Measurements from ENCODE around the gene TMEM120B. TPM values are rescaled to one million over a fixed set of nuclear protein-coding genes. Genes with fewer than 3 reads are reported as not detected.

TMEM120B gene
- total RNA-seq, 1 experiment from 2014 or later: 2.9 TPM

DNA sequence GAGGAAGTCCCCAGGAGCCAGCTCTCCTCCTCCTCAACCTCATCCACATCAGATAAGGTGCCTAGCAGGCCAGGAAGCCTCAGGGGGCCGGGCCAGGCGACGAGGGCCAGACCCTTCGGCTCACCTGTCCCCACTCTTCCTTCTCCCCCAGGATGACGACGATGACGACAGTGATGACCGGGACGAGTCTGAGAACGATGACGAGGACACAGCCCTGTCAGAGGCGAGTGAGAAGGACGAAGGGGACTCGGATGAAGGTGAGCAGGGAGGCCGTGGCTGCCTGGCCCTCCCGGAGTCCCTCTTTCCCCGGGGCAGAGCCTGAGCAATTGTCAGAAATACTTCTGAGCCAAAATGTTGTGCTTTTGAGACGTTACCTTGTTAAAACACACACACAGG lies 105.1 kb downstream of the TMEM120B start:
- no peak for DNase-seq (ENCODE audit: low read depth)

DNA sequence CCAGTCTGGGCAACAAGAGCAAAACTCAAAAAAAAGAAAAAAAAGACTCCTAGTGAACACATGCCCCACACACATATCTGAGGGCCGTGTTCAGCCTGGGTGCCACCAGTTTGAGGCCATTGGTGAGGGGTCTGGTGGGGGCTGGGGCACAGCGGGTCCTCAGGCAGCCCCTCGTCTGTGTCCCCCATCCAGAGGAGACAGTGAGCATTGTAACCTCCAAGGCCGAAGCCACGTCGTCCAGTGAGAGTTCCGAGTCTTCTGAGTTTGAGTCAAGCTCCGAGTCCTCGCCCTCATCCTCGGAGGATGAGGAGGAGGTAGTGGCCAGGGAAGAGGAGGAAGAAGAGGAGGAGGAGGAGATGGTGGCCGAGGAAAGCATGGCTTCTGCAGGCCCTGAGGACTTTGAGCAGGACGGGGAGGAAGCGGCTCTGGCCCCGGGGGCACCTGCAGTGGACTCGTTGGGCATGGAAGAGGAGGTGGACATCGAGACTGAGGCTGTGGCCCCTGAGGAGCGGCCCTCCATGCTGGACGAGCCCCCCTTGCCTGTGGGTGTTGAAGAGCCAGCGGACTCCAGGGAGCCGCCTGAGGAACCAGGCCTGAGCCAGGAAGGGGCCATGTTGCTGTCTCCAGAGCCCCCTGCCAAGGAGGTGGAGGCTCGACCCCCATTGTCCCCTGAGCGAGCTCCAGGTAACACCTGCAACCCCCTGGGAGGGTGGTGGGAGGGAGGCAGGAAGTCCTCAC lies 106.8 kb downstream of the TMEM120B start:
- no peak for DNase-seq (ENCODE audit: low read depth)

GRCh38 chr12:121820056-121820455 lies 107.5 kb downstream of the TMEM120B start:
- no peak for DNase-seq (ENCODE audit: low read depth)

DNA sequence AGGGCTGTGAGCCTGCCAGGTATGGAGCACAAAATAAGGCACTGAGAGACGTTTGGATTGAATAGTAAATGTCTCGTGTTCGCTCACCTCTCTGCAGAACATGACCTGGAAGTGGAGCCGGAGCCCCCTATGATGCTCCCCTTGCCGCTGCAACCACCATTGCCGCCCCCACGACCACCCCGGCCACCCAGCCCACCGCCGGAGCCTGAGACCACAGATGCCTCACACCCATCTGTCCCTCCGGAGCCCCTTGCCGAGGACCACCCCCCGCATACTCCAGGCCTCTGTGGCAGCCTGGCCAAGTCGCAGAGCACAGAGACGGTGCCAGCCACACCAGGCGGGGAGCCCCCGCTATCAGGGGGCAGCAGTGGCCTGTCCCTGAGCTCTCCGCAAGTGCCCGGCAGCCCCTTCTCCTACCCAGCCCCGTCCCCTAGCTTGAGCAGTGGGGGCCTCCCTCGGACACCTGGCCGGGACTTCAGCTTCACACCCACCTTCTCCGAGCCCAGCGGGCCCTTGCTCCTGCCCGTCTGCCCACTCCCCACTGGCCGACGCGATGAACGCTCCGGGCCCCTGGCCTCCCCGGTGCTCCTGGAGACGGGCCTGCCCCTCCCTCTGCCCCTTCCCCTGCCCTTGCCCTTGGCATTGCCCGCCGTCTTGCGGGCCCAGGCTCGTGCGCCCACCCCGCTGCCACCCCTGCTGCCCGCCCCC lies 110.0 kb downstream of the TMEM120B start:
- DNase-seq (ENCODE audit: low read depth): no peak

DNA sequence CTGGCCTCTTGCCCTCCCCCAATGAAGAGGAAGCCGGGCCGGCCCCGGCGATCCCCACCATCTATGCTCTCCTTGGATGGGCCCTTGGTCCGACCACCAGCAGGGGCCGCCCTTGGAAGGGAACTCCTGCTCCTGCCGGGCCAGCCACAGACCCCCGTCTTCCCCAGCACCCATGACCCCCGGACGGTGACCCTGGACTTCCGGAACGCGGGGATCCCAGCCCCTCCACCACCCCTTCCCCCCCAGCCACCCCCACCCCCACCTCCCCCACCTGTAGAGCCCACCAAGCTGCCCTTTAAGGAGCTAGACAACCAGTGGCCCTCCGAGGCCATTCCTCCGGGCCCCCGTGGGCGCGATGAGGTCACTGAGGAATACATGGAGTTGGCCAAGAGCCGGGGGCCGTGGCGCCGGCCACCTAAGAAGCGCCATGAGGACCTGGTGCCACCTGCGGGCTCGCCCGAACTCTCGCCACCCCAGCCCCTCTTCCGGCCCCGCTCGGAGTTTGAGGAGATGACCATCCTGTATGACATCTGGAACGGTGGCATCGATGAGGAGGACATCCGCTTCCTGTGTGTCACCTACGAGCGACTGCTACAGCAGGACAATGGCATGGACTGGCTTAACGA lies 110.7 kb downstream of the TMEM120B start:
- no peak for DNase-seq (ENCODE audit: low read depth)

DNA sequence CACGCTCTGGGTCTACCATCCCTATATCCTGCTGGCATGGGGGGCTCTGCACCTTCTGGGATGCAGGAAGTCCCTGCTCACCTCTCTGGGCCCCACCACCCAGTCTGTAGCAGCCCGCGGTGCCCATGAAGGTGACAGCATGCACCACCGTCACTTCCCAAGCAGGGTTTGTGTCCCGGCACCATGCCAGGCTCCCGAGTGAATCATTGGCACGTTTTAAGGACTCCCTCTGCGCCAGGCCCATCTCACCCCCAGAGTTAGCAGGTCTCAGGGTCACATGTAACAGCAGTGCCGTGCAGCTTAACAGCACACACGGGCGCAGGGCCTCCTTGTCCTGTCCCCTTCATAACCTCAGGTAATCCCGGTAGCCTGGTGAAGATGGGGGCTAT lies 111.2 kb downstream of the TMEM120B start:
- no peak for DNase-seq (ENCODE audit: low read depth)

DNA sequence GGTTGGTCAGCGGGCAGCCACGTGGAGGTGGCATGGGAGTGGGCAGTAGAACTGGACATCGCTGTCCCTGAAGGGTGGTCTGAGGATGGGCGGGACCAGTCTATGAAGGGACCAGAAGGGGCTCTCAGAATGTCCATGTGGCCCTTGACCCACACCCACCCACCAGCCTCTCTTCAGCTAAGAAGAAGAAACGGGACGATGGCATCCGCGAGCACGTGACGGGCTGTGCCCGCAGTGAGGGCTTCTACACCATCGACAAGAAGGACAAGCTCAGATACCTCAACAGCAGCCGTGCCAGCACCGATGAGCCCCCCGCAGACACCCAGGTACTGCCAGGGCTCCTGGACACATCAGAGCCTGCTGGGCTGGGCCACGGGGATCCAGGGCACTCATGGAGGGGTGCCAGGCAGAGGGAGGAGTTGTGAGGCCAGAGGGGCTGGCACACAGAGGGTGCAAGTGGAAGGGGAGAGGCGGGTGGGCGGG lies 112.5 kb downstream of the TMEM120B start:
- no peak for DNase-seq (ENCODE audit: low read depth)

GRCh38 chr12:121826318-121827150 lies 114.0 kb downstream of the TMEM120B start:
- no peak for DNase-seq (ENCODE audit: low read depth)

DNA sequence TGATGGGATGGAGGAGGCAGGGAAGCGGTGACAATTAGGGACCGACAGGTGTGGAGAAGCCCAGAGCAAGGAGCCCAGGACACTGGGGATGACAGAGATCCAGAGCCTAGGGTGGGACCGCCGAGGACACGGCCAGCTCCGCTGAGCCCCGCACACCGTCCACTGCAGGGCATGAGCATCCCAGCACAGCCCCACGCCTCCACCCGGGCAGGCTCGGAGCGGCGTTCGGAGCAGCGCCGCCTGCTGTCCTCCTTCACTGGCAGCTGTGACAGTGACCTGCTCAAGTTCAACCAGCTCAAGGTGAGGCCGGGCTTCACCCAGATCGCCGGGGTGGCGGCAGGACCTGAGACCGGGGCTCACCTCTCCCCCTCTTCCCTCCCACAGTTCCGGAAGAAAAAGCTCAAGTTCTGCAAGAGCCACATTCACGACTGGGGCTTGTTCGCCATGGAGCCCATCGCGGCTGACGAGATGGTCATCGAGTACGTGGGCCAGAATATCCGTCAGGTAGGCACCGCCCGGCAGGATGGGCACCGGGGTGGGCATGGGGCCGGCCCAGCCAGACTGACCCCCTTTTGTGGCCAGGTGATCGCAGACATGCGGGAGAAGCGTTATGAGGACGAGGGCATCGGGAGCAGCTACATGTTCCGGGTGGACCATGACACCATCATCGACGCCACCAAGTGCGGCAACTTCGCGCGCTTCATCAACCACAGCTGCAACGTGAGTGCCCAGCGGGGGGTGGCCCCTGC lies 115.0 kb downstream of the TMEM120B start:
- no peak for DNase-seq (ENCODE audit: low read depth)

DNA sequence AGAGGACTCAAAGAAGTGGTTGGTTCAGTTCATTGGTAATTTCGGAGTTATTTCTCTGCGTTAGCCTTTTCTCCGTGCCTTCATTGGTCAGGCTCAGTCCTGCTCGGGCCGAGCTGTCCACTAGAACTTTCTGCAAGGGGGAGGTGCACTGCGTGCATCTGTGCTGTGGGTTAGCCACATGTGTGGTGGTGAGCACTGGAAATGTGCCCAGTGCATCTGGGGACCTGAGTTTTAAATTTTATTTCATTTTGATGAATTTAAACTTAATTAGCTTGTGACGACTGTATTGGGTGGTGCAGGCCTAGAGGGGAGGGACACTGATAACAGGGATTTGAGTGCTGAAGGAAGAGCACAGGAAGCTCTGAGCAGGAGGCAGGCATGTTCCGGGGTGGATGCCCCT lies 115.8 kb downstream of the TMEM120B start:
- DNase-seq (ENCODE audit: low read depth): no peak

DNA sequence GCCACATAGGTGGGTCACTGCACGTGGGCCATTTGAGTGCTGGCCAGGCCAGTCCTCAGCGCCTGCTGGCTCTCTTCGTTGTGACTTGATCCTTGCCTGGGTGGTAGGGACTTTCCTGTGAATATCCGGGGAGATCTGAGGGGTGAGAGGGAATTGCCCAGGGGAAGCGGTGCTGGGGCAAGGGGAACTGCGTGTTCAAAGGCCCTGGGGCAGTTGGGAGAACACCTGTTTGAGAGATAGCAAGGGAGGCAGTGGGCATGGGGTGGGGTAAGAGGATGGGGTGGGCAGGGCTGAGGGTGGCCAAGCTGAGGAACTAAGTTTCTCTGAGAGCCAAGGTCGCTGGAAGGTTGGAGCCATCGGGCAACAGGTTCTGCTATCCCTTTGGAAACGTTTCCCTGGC lies 116.3 kb downstream of the TMEM120B start:
- no peak for DNase-seq (ENCODE audit: low read depth)

DNA sequence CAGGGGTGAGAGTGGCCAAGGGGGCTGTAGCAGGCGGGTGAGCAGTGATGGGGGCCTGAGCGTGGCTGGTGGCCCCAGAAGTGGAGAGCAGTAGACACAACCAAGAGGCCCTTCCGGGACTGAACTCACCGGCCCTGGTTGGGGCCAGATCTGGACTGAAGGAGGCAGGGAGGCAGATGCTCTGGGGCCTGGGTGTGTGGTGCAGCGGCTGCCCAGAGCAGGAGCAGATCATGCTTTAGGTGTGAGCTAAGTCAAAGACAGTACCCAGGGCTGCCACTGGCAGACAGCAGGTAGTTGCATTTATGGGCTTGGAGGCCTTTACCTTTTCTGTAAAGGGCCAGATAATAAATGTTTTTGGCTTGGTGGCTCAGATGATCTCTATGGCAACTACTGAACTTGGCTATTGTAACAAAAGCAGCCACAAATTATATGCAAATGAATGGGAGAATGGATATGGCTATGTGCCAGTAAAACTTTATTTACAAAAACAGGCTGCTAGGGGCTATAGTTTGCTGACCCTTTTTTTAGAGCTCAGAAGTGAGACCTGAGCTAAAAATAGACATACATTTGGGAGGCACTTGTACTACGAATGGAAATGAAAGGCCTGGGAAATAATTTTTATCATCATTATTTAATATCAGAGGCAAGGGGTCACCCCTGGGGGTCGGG lies 116.8 kb downstream of the TMEM120B start:
- no peak for DNase-seq (ENCODE audit: low read depth)

GRCh38 chr12:121830134-121830533 lies 117.6 kb downstream of the TMEM120B start:
- no peak for DNase-seq (ENCODE audit: low read depth)

DNA sequence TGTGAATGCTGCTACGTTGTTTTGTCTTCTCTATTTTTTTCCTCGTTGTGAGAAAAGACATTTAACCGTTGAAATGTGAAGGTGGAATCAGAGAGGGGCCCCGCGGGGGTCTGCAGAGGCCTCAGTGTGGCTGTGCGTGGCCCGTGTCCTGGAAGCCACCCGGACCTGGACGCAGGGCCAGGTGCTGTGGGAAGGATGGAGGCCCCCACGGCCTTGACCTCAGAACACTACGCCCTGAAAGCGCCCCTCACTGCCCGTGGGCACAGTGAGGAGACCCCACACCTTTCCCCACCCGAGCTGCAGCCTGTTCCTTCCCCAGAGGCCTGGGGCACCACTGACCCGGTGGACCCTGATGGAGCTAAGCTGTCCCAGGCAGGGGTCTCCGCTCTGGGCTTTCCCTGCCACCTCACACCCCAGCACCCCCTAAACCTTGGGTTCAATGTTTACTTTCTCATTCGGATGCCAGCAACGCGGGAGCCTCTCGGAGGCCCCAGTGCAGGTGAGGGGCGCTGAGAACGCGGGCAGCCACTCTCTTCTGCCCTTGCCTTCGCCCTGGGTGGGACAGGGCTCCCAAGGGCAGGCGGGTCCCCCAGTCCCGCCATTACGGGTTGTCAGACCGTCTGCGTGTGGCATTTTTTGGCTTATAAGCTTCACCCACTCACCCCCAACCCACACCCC lies 118.2 kb downstream of the TMEM120B start:
- no peak for DNase-seq (ENCODE audit: low read depth)

Other genes with a start within 250 kb of the TMEM120B start
- 11.5 and 20.1 TPM in 2 replicates for gene KDM2B, start 131.7 kb upstream of the TMEM120B start, total RNA-seq (2014; rRNA removed; shearing (Covaris generic))
- 13.6 and 14.5 TPM in 2 replicates for gene ORAI1, start 86.2 kb upstream of the TMEM120B start, total RNA-seq (2014; rRNA removed; shearing (Covaris generic))
- gene MORN3, start 43.1 kb upstream of the TMEM120B start, total RNA-seq (2014; rRNA removed; shearing (Covaris generic)): 0.10 TPM in 1 of 2 replicates, not detected in the other
- gene RHOF, start 80.9 kb downstream of the TMEM120B start, total RNA-seq (2014; rRNA removed; shearing (Covaris generic)): 1.1 and 1.5 TPM in 2 replicates
- 0.96 and 1.1 TPM in 2 replicates for gene SETD1B, start 91.3 kb downstream of the TMEM120B start, total RNA-seq (2014; rRNA removed; shearing (Covaris generic))
- gene HPD, start 146.1 kb downstream of the TMEM120B start, total RNA-seq (2014; rRNA removed; shearing (Covaris generic)): not detected in 2 replicates
- 40.4 and 54.3 TPM in 2 replicates for gene PSMD9, start 176.0 kb downstream of the TMEM120B start, total RNA-seq (2014; rRNA removed; shearing (Covaris generic))
- 1.5 and 2.0 TPM in 2 replicates for gene CFAP251, start 205.8 kb downstream of the TMEM120B start, total RNA-seq (2014; rRNA removed; shearing (Covaris generic))

Measured in RPMI7951 (cell line).